H1 (cell line): ENCODE measurements around the gene TMEM44. TPM values are rescaled to one million over a fixed set of nuclear protein-coding genes. Genes with fewer than 3 reads are reported as not detected.

Experiments
- CTCF ChIA-PET: fragments of 300-600 bp; sonication (Branson Sonifier 250); formaldehyde crosslinking; loops from one replicate; lab custom pipeline; 2021; ENCODE audit not compliant: partially characterized antibody; lab: Charles Lee
- POLR2A ChIA-PET: fragments of 300-600 bp; sonication (Branson Sonifier 250); formaldehyde crosslinking; loops from one replicate; lab custom pipeline; 2021; ENCODE audit warnings: inconsistent platforms; ENCODE audit not compliant: partially characterized antibody; lab: Charles Lee
- DNase-seq, 2 experiments: peaks; one replicate each; pipeline versions ENCODE4 v3.0.0 to v3.0.0-alpha.2; 2010 to 2022; ENCODE audit warnings: low spot score in 2 of 2, low read depth in 1 of 2, mixed read lengths in 1 of 2
- FAIRE-seq: peaks from 2 replicates; lab custom pipeline; 2011; peaks lifted over from hg19 to GRCh38; lab: Jason Lieb, UNC
- H2AFZ ChIP-seq: 2 replicates; pipeline ENCODE4 v1.8.1; 2012; ENCODE audit warnings: low read length, inconsistent platforms
- H2AK5ac ChIP-seq: 2 replicates; pipeline ENCODE4 v1.6.1; 2013; ENCODE audit warnings: low read depth, low read length
- H2BK120ac ChIP-seq: replicated peaks from 2 replicates; pipeline ENCODE3; 2013; ENCODE audit warnings: low read depth, low read length, inconsistent platforms
- H2BK12ac ChIP-seq: 2 replicates; pipeline ENCODE4 v1.6.1; 2013; ENCODE audit warnings: low read depth, low read length
- H2BK15ac ChIP-seq: 2 replicates; pipeline ENCODE4 v1.6.1; 2013; ENCODE audit warnings: low read length
- H2BK20ac ChIP-seq: 2 replicates; pipeline ENCODE4 v1.6.1; 2013; ENCODE audit warnings: low read length
- H2BK5ac ChIP-seq: 2 replicates; pipeline ENCODE4 v1.6.1; 2013; ENCODE audit warnings: low read depth, low read length
- H3K14ac ChIP-seq: 2 replicates; pipeline ENCODE4 v1.6.1; 2013; ENCODE audit warnings: inconsistent platforms; ENCODE audit not compliant: insufficient read length
- H3K18ac ChIP-seq: 2 replicates; pipeline ENCODE4 v1.6.1; 2013; ENCODE audit warnings: low read length; ENCODE audit errors: extremely low read depth
- H3K23ac ChIP-seq: 2 replicates; pipeline ENCODE4 v1.6.1; 2013; ENCODE audit warnings: inconsistent platforms; ENCODE audit not compliant: insufficient read length
- H3K23me2 ChIP-seq: 2 replicates; pipeline ENCODE4 v1.6.1; 2013; ENCODE audit warnings: low read depth, low read length
- H3K27ac ChIP-seq: 2 replicates; pipeline ENCODE4 v1.6.1; 2011; ENCODE audit warnings: low read depth, low read length, inconsistent platforms
- H3K27me3 ChIP-seq, 4 experiments: replicated peaks in 1 of 4; 1 replicate in 1 of 4; 2 replicates in 3 of 4; pipeline versions ENCODE4 v1.6.1 to v1.8.1; 2011 to 2013; ENCODE audit warnings: low read length in 3 of 4, mild to moderate bottlenecking in 3 of 4, inconsistent platforms in 2 of 4, mixed read lengths in 2 of 4, moderate library complexity in 1 of 4; ENCODE audit not compliant: control insufficient read depth in 3 of 4, insufficient read depth in 3 of 4; ENCODE audit errors: extremely low read depth in 1 of 4
- H3K36me3 ChIP-seq, 4 experiments: 2 replicates each; pipeline versions ENCODE4 v1.6.1 to v1.8.1; 2011 to 2013; ENCODE audit warnings: mild to moderate bottlenecking in 4 of 4, low read length in 3 of 4, moderate library complexity in 2 of 4, control low read depth in 1 of 4, inconsistent platforms in 1 of 4; ENCODE audit not compliant: insufficient read depth in 4 of 4, control insufficient read depth in 2 of 4
- H3K4ac ChIP-seq: replicated peaks from 2 replicates; pipeline ENCODE3; 2013; ENCODE audit warnings: low read length, low read depth, mixed read lengths, inconsistent platforms; ENCODE audit not compliant: insufficient read length
- H3K4me1 ChIP-seq, 4 experiments: replicated peaks in 1 of 4; 1 replicate in 1 of 4; 2 replicates in 3 of 4; pipeline versions ENCODE4 v1.6.1 to v1.8.1; 2011 to 2013; ENCODE audit warnings: low read length in 3 of 4, inconsistent platforms in 2 of 4, mixed read lengths in 1 of 4; ENCODE audit not compliant: insufficient read depth in 4 of 4, control insufficient read depth in 3 of 4
- H3K4me2 ChIP-seq, 2 experiments: 2 replicates each; pipeline versions ENCODE4 v1.6.1 to v1.8.1; 2011 to 2013; ENCODE audit warnings: low read depth in 2 of 2, low read length in 2 of 2, control low read depth in 1 of 2, inconsistent platforms in 1 of 2, mild to moderate bottlenecking in 1 of 2; ENCODE audit not compliant: insufficient read depth in 1 of 2
- H3K4me3 ChIP-seq, 4 experiments: fragments of 200-600, 300-600 bp in 1 of 4; sonication (generic), shearing (Covaris generic), sonication (Bioruptor Twin) in 1 of 4; 2 replicates each; pipeline versions ENCODE4 v1.5.1 to v1.8.1; 2011 to 2016; ENCODE audit warnings: low read length in 4 of 4, low read depth in 3 of 4, control low read depth in 2 of 4, inconsistent platforms in 2 of 4, mild to moderate bottlenecking in 2 of 4, mixed read lengths in 1 of 4, moderate library complexity in 1 of 4; ENCODE audit not compliant: insufficient read depth in 2 of 4; ENCODE audit errors: extremely low read depth in 1 of 4
- H3K56ac ChIP-seq: replicated peaks from 2 replicates; pipeline ENCODE3; 2013; ENCODE audit warnings: low read depth, mild to moderate bottlenecking, mixed read lengths, low read length, inconsistent platforms; ENCODE audit not compliant: insufficient read length
- H3K79me1 ChIP-seq: 2 replicates; pipeline ENCODE4 v1.6.1; 2013; ENCODE audit warnings: low read depth, low read length, control low read depth
- H3K79me2 ChIP-seq, 2 experiments: 2 replicates each; pipeline versions ENCODE4 v1.6.1 to v1.8.1; 2012 to 2013; ENCODE audit warnings: low read length in 2 of 2, mild to moderate bottlenecking in 2 of 2, inconsistent platforms in 1 of 2; ENCODE audit not compliant: insufficient read depth in 2 of 2, control insufficient read depth in 1 of 2
- H3K9ac ChIP-seq, 4 experiments: replicated peaks in 1 of 4; 1 replicate in 1 of 4; 2 replicates in 3 of 4; pipeline versions ENCODE4 v1.6.1 to v1.8.1; 2011 to 2013; ENCODE audit warnings: low read depth in 3 of 4, low read length in 3 of 4, control low read depth in 2 of 4, mild to moderate bottlenecking in 2 of 4, moderate library complexity in 2 of 4, inconsistent platforms in 1 of 4; ENCODE audit errors: extremely low read depth in 1 of 4
- H3K9me3 ChIP-seq, 2 experiments: 2 replicates each; pipeline versions ENCODE4 v1.6.1 to v1.8.1; 2012 to 2013; ENCODE audit warnings: mild to moderate bottlenecking in 2 of 2, moderate library complexity in 2 of 2, control low read depth in 1 of 2, inconsistent platforms in 1 of 2, low read depth in 1 of 2, low read length in 1 of 2, mixed read lengths in 1 of 2; ENCODE audit not compliant: insufficient read depth in 2 of 2
- H4K20me1 ChIP-seq, 2 experiments: replicated peaks in 1 of 2; 2 replicates each; pipeline versions ENCODE3 to v1.8.1; 2011 to 2013; ENCODE audit warnings: inconsistent platforms in 2 of 2, low read length in 2 of 2, mild to moderate bottlenecking in 1 of 2; ENCODE audit not compliant: insufficient read depth in 2 of 2, control insufficient read depth in 1 of 2
- H4K5ac ChIP-seq: 2 replicates; pipeline ENCODE4 v1.6.1; 2013; ENCODE audit warnings: low read length, low read depth, mixed read lengths, inconsistent platforms; ENCODE audit not compliant: insufficient read length
- H4K8ac ChIP-seq: 2 replicates; pipeline ENCODE4 v1.8.0; 2013; ENCODE audit warnings: mild to moderate bottlenecking, moderate library complexity, low read length, inconsistent platforms; ENCODE audit not compliant: insufficient read depth; ENCODE audit errors: extremely low read depth
- H4K91ac ChIP-seq: replicated peaks from 2 replicates; pipeline ENCODE3; 2013; ENCODE audit warnings: low read length, mixed read lengths, inconsistent platforms; ENCODE audit not compliant: insufficient read length
- ATF2 ChIP-seq: IDR thresholded peaks from 2 replicates; pipeline ENCODE4 v1.6.1; 2012; ENCODE audit warnings: low read length, inconsistent platforms
- CBX5 ChIP-seq: fragments of 300-800, 300-1000 bp; sonication (generic); IDR thresholded peaks from 2 replicates; pipeline ENCODE4 v1.7.1; 2016; ENCODE audit warnings: antibody characterized with exemption, low read length, low read depth
- CTBP2 ChIP-seq: IDR thresholded peaks from 2 replicates; pipeline ENCODE4 v1.7.0; 2011; ENCODE audit warnings: borderline replicate concordance, mild to moderate bottlenecking, moderate library complexity, mixed read lengths, low read length; ENCODE audit not compliant: insufficient read depth, insufficient read length
- HDAC2 ChIP-seq, 2 experiments: fragments of 300-600 bp in 1 of 2; sonication (generic) in 1 of 2; IDR thresholded peaks; 2 replicates each; pipeline ENCODE4 v1.6.1; 2011 to 2012; ENCODE audit warnings: low read depth in 2 of 2, low read length in 2 of 2, mild to moderate bottlenecking in 2 of 2, moderate library complexity in 2 of 2, borderline replicate concordance in 1 of 2, inconsistent platforms in 1 of 2
- NANOG ChIP-seq: IDR thresholded peaks from 2 replicates; pipeline ENCODE4 v1.6.1; 2011; ENCODE audit warnings: low read length, low read depth, mild to moderate bottlenecking, inconsistent platforms; ENCODE audit not compliant: insufficient read depth, poor library complexity, severe bottlenecking
- RBBP5 ChIP-seq: IDR thresholded peaks from 2 replicates; pipeline ENCODE4 v1.7.1; 2012; ENCODE audit warnings: low read depth, mild to moderate bottlenecking, inconsistent platforms, low read length, moderate library complexity, borderline replicate concordance
- RFX5 ChIP-seq: IDR thresholded peaks from 2 replicates; pipeline ENCODE4 v1.6.1; 2011; ENCODE audit warnings: low read depth, low read length, improper control_type of control experiment, borderline replicate concordance
- SAP30 ChIP-seq: fragments of 300-600 bp; sonication (generic); IDR thresholded peaks from 2 replicates; pipeline ENCODE4 v1.7.1; 2012; ENCODE audit warnings: low read length, moderate library complexity, mild to moderate bottlenecking, inconsistent platforms; ENCODE audit not compliant: insufficient read depth, insufficient replicate concordance
- SRF ChIP-seq: IDR thresholded peaks from 2 replicates; pipeline ENCODE4 v1.6.1; 2011; ENCODE audit warnings: mild to moderate bottlenecking, low read depth, low read length, moderate library complexity
- TEAD4 ChIP-seq: IDR thresholded peaks from 2 replicates; pipeline ENCODE4 v1.6.1; 2012; ENCODE audit warnings: low read depth, low read length, inconsistent platforms, mixed read lengths
- WGBS, 2 experiments: shearing (Covaris generic) in 1 of 2; methylation state at CpG; one replicate each; pipeline versions ENCODE4 v1.1.6 to v1.1.7; 2013 to 2015; ENCODE audit warnings: low lambda C conversion rate in 2 of 2, mixed read lengths in 2 of 2, inconsistent platforms in 1 of 2, low coverage in 1 of 2, missing lambda C conversion rate in 1 of 2; ENCODE audit not compliant: insufficient replicate concordance in 2 of 2, insufficient coverage in 1 of 2, insufficient read length in 1 of 2; ENCODE audit errors: extremely low coverage in 1 of 2, missing lambda C conversion rate in 1 of 2; 5-methylcytosine and 5-hydroxymethylcytosine counted together
- polyA plus RNA-seq, 7 experiments: library from polyadenylated mRNA; depleted of rRNA in 3 of 7; stranded (reverse) in 5 of 7; unstranded in 2 of 7; fragments of >200 nt in 5 of 7; fragments of 200-250 nt in 2 of 7; gene quantifications; 1 replicate in 5 of 7; 2 replicates in 1 of 7; 4 replicates in 1 of 7; pipeline versions ENCODE4 v1.2.1 to v1.2.3, GENCODE V29; 2011 to 2013; ENCODE audit warnings: missing spikeins in 2 of 7, mixed read lengths in 2 of 7
- total RNA-seq: library from RNA; stranded (reverse); fragmentation: NEBNext Ultra II Directional; extraction: Animal tissue kit (Norgen Biotek cat#: 25700); gene quantifications from 2 replicates; pipeline ENCODE4 v1.2.1, GENCODE V29; 2021

Gene TMEM44
- total and polyA plus RNA-seq, 2 of the 8 experiments (the other 6 are each of a cell fraction or from before 2014, with no cell fraction given): 14.0 to 16.7 TPM

GRCh38 chr3:194560047-194560446, 73.2 kb downstream of the TMEM44 start:
- H3K9me3 ChIP-seq: no peaks in the 10 kb centered on the region
- no peak for DNase-seq
- no peak overlapping the region for H3K18ac ChIP-seq
- POLR2A ChIA-PET: interaction anchor here (1.0 kb wide), 1 partner anchor 74 kb away, joined by 3 read pairs; no protein-coding TSS in a partner anchor
- no peak overlapping the region for H3K23ac ChIP-seq
- peaks cover 0 to 8% (median 2%) of the 10 kb centered on the region in 4 experiments; a peak in 3 of 7 replicates for H3K4me1 ChIP-seq
- H3K79me1 ChIP-seq: no peaks in the 10 kb centered on the region
- H4K91ac ChIP-seq: no peak overlapping the region
- no peaks in the 10 kb centered on the region for H3K23me2 ChIP-seq
- H4K20me1 ChIP-seq: no peaks in the 10 kb centered on the region
- H2BK20ac ChIP-seq: no peak overlapping the region
- CTCF ChIA-PET: interaction anchor here (0.6 to 1.5 kb wide), 2 partner anchors 9 to 43 kb away, joined by 3 read pairs; no protein-coding TSS in a partner anchor
- no peak overlapping the region for H3K14ac ChIP-seq
- no peak for FAIRE-seq
- H3K79me2 ChIP-seq: no peaks in the 10 kb centered on the region
- no peak overlapping the region for H2AFZ ChIP-seq
- no peak overlapping the region for H3K9ac ChIP-seq
- peaks cover 0 to 3% (median 0%) of the 10 kb centered on the region in 4 experiments; a peak in 1 of 7 replicates for H3K27me3 ChIP-seq
- no peak overlapping the region for H2BK15ac ChIP-seq
- no peak overlapping the region for H2BK120ac ChIP-seq
- no peak overlapping the region for H3K4ac ChIP-seq
- H3K4me2 ChIP-seq: no peak overlapping the region
- no peak overlapping the region for H2BK5ac ChIP-seq
- H2AK5ac ChIP-seq: no peak overlapping the region
- no peak overlapping the region for H4K8ac ChIP-seq
- no peak overlapping the region for H4K5ac ChIP-seq
- no peak overlapping the region for H3K56ac ChIP-seq
- no peak overlapping the region for H3K4me3 ChIP-seq
- 94% methylated on average over 7 of the region's 7 CpGs; no CpG with 5 or more reads in 1 of the 2 experiments for WGBS, 2 experiments
- no peaks in the 10 kb centered on the region for H3K36me3 ChIP-seq
- H2BK12ac ChIP-seq: no peak overlapping the region
- H3K27ac ChIP-seq: no peak overlapping the region
- TF ChIP-seq NANOG: no peak
- no peak for TF ChIP-seq ATF2
- no peak for TF ChIP-seq SRF
- TF ChIP-seq RFX5: no peak
- TF ChIP-seq TEAD4: no peak
- no peak for TF ChIP-seq SAP30
- no peak for TF ChIP-seq CBX5
- TF ChIP-seq CTBP2: no peak
- no peak for TF ChIP-seq RBBP5
- no peak for TF ChIP-seq HDAC2 (IDR thresholded peaks at IDR 0.05; ENCODE audit: borderline replicate concordance in 1 of 2, low read depth in 2 of 2, low read length in 2 of 2)
